SHP77 (cell line): Measurements from ENCODE around the gene ING5.
"Not testable (repeated sequence)": the region's sequence is repeated elsewhere in the genome, so short reads cannot be mapped to it uniquely, and the experiment has no call there.

ENCODE experiments used
- DNase-seq, 2 experiments: peaks; one replicate each; lab custom pipeline; 2025; lab: John Stamatoyannopoulos, UW

Gene ING5

GRCh38 chr2:241701399-241702154 is at the start of gene ING5:
TSS of gene ING5 (plus strand) at chr2:241702039. CDS start at chr2:241702066, 27 bp downstream.
- DNase-seq, result peak; percentile 88 to 93

DNA sequence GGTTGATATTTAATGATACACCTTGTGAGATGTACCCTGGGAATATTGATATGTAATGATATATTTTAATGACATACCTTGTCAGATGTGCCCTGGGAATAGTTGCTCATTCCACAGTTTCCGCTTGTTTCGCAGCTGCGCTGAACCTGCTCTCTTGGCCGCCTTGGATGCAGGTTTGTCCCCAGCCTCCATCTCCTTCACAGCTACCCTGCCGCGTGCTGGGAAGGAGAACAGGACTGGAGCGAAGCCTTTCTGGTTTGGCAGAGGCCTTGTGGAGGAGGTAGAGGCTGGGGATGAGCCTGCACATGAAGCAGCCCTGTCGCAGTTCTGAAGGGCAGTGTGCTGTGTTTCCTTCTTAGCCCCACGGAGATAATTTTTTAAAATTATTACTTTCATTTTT is 49.7 kb upstream of the ING5 start:
- DNase-seq, result no peak

- DNase-seq, result no peak
Observed at GRCh38 chr2:241652722-241653121, 49.1 kb upstream of the ING5 start.

- DNase-seq, result no peak
Observed at GRCh38 chr2:241653210-241653750, 48.6 kb upstream of the ING5 start.

GRCh38 chr2:241654551-241654950 is 47.3 kb upstream of the ING5 start:
- DNase-seq, result no peak

- no peak for DNase-seq
Observed at GRCh38 chr2:241655516-241656189, 46.2 kb upstream of the ING5 start.

- no peak for DNase-seq
Observed at GRCh38 chr2:241656190-241656741, 45.6 kb upstream of the ING5 start.

DNA sequence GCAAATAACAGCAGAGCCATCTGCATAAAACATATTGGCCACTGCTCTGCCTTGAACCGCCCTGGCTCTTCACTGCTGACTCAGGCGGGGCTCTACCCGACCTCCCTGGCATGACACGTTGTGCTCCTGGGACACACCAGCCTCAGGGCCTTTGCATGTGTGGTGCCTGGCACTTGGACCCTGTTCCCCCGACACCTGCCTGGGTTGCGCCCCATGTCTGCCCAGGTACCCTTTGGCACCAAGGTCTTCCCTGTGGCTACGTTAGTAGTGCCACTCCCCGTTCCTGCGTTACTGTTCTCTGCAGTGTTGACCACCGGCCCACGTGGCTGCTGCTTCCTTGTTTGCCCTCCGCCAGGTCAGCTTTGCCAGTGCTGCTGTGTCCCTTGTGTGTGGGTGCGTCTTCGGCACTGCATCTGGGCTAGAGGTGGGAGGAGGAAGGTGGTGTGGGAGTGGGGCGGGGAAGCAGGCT is 44.0 kb upstream of the ING5 start:
- DNase-seq, result no peak

- DNase-seq, result no peak
Observed at GRCh38 chr2:241658296-241658695, 43.5 kb upstream of the ING5 start.

GRCh38 chr2:241659150-241659739 is 42.6 kb upstream of the ING5 start:
- DNase-seq, result peak; percentile 32 to 43

- no peak for DNase-seq
Observed at GRCh38 chr2:241660593-241661213, 41.1 kb upstream of the ING5 start.

- not testable (repeated sequence) for DNase-seq
Observed at GRCh38 chr2:241662731-241663130, 39.1 kb upstream of the ING5 start.

GRCh38 chr2:241665731-241666440 is 36.0 kb upstream of the ING5 start:
- DNase-seq, result no peak

DNA sequence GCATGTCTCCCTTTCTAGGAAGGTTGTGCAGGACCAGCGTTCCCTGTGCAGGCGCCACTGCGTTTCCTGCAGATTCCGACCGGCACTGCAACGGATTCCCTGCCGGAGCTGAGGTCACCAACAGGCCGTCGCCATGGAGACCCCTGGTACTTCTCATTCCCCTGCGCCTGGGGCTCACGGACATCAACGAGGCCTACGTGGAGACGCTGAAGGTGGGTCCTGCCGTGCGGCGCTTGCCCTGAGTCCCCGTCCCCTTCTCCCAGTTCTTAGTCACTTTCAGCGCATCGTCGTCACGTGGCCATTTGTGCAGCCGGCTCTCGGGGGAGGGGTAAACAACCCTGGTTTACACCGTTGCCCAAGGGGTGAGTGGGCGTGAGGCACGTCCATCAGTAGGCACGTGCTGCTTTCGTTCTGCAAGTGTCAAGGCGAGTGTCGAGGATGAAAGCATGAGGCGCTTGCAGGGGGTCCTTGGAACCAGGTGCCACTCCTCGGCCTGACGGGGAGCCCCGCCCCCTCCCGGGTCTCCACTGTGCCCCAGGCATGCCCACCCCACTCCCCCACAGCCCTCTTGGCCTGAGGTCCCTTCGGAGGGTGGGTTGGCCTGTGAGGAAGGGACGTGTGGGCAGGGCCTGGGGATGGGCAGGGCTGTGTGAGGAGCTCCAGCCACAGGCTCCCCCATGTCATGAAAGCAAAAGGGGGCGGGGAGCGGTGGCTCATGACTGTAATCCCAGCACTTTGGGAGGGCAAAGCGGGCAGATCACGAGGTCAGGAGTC is 35.0 kb upstream of the ING5 start:
- no peak for DNase-seq

DNA sequence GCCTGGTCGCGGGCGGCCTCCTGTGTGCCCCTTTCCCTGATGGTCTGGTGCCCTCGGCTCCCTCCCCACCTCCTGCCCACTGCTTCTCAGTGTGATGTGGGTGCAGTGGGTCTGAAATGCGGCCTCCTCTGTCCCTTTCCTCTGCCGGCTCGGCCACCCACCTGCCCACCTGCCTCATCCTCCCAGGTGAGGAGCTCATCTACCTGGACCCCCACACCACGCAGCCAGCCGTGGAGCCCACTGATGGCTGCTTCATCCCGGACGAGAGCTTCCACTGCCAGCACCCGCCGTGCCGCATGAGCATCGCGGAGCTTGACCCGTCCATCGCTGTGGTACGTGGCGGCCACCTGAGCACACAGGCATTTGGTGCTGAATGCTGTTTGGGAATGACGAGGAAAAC is 33.5 kb upstream of the ING5 start:
- no peak for DNase-seq

DNA sequence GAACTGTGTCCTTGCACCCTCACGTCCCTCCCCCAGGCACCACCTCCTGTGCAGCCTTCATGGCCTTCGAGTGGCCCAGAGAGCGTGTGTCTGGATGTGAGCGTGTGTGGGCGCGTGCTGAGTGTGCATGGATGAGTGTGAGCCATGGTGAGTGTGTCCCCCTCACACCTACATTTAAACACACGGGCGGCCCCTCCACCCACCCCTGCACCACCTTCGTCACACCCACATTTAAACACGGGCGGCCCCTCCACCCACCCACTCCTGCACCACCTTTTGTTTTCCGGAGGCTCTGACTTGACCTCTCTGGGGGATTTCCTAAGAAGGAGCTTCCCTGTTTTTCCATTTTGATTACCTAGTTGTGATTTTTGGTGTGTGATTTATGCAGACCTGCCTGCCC is 33.0 kb upstream of the ING5 start:
- no peak for DNase-seq

- no peak for DNase-seq
Observed at GRCh38 chr2:241670333-241671110, 31.3 kb upstream of the ING5 start.

- no peak for DNase-seq
Observed at GRCh38 chr2:241671457-241672240, 30.2 kb upstream of the ING5 start.
